WI38 (cell line): ENCODE data around the gene COL26A1.
"Not testable (repeated sequence)": the region's sequence is repeated elsewhere in the genome, so short reads cannot be mapped to it uniquely, and the experiment has no call there.

Source experiments
- H3K4me3 ChIP-seq: 2 replicates; pipeline ENCODE4 v1.5.1; 2011; ENCODE audit warnings: low read depth, mild to moderate bottlenecking, control low read depth, low read length
- CTCF ChIP-seq: IDR thresholded peaks from 2 replicates; pipeline ENCODE4 v1.5.1; 2012; ENCODE audit warnings: low read depth, mild to moderate bottlenecking, control low read depth, low read length

COL26A1 gene

GRCh38 chr7:101604331-101604933 lies 241.8 kb downstream of the COL26A1 start:
- TF ChIP-seq CTCF, result no peak
- H3K4me3 ChIP-seq, result no peak overlapping the region

GRCh38 chr7:101604934-101605332 lies 242.3 kb downstream of the COL26A1 start:
- not testable (repeated sequence) for H3K4me3 ChIP-seq

GRCh38 chr7:101605611-101606497 lies 243.2 kb downstream of the COL26A1 start:
- no peak for TF ChIP-seq CTCF

GRCh38 chr7:101606498-101606923 lies 243.8 kb downstream of the COL26A1 start:
- no peak for TF ChIP-seq CTCF
- no peak overlapping the region for H3K4me3 ChIP-seq

More at GRCh38 chr7:101605611-101606497, 243.2 kb downstream of the COL26A1 start:
- no peak overlapping the region for H3K4me3 ChIP-seq
